Stimulated activated CD8-positive, alpha-beta memory T cell treated with anti-CD3 and anti-CD28 coated beads, Interleukin-2, amount 100 ng/mL, for 48 hours (primary cell): Measurements from ENCODE around the gene SHISA6.

ENCODE experiments used
- DNase-seq, 2 donors: peaks; one replicate each; pipeline ENCODE4 v3.0.0-alpha.2; 2020; ENCODE audit warnings: low read depth in 2 of 2

Gene SHISA6

GRCh38 chr17:11349106-11349505 lies 108.1 kb downstream of the SHISA6 start:
- no peak for DNase-seq

- DNase-seq = no peak
Observed at GRCh38 chr17:11351479-11351878, 110.5 kb downstream of the SHISA6 start.

GRCh38 chr17:11353601-11354000 lies 112.6 kb downstream of the SHISA6 start:
- DNase-seq = no peak

GRCh38 chr17:11356371-11356770 lies 115.4 kb downstream of the SHISA6 start:
- DNase-seq = no peak

- no peak for DNase-seq
Observed at GRCh38 chr17:11363565-11364117, 122.6 kb downstream of the SHISA6 start.

GRCh38 chr17:11366272-11366850 lies 125.3 kb downstream of the SHISA6 start:
- DNase-seq = no peak

GRCh38 chr17:11369575-11369974 lies 128.6 kb downstream of the SHISA6 start:
- DNase-seq = no peak

GRCh38 chr17:11372692-11373091 lies 131.7 kb downstream of the SHISA6 start:
- DNase-seq = no peak

GRCh38 chr17:11378506-11378905 lies 137.5 kb downstream of the SHISA6 start:
- DNase-seq = no peak

- DNase-seq = no peak
Observed at GRCh38 chr17:11380761-11381160, 139.7 kb downstream of the SHISA6 start.

GRCh38 chr17:11383157-11383556 lies 142.1 kb downstream of the SHISA6 start:
- no peak for DNase-seq

- no peak for DNase-seq
Observed at GRCh38 chr17:11384131-11384530, 143.1 kb downstream of the SHISA6 start.

- DNase-seq = no peak
Observed at GRCh38 chr17:11387610-11388009, 146.6 kb downstream of the SHISA6 start.

GRCh38 chr17:11388054-11388453 lies 147.0 kb downstream of the SHISA6 start:
- DNase-seq = no peak

GRCh38 chr17:11389583-11389982 lies 148.6 kb downstream of the SHISA6 start:
- no peak for DNase-seq

GRCh38 chr17:11391134-11391533 lies 150.1 kb downstream of the SHISA6 start:
- DNase-seq = no peak

- no peak for DNase-seq
Observed at GRCh38 chr17:11404431-11405276, 163.6 kb downstream of the SHISA6 start.

GRCh38 chr17:11406716-11407115 lies 165.7 kb downstream of the SHISA6 start:
- no peak for DNase-seq

GRCh38 chr17:11412654-11413053 lies 171.6 kb downstream of the SHISA6 start:
- no peak for DNase-seq

GRCh38 chr17:11418342-11418741 lies 177.3 kb downstream of the SHISA6 start:
- DNase-seq = no peak

- DNase-seq = no peak
Observed at GRCh38 chr17:11430751-11431150, 189.7 kb downstream of the SHISA6 start.

- DNase-seq = no peak
Observed at GRCh38 chr17:11438673-11439072, 197.7 kb downstream of the SHISA6 start.

- DNase-seq = no peak
Observed at GRCh38 chr17:11441004-11441403, 200.0 kb downstream of the SHISA6 start.
